Uterus (tissue), 2 donors: ENCODE results near the gene COPS7A.

ENCODE experiments used
- POLR2A ChIP-seq, 2 donors: fragments of 450-650 bp; IDR thresholded peaks; one replicate each; pipeline ENCODE4 v1.6.1; 2016; ENCODE audit warnings: antibody characterized with exemption in 2 of 2, mild to moderate bottlenecking in 1 of 2, moderate library complexity in 1 of 2
- TF ChIP-seq, protein P1 (sequence below), 4 experiments: fragments of 200-600 bp in 2 of 4; fragments of 450-650 bp in 2 of 4; sonication (generic) in 2 of 4; IDR thresholded peaks; one replicate each; pipeline ENCODE4 v1.5.1; 2016 to 2019; ENCODE audit warnings: antibody characterized with exemption in 4 of 4, mild to moderate bottlenecking in 2 of 4, moderate library complexity in 1 of 4

DNA sequence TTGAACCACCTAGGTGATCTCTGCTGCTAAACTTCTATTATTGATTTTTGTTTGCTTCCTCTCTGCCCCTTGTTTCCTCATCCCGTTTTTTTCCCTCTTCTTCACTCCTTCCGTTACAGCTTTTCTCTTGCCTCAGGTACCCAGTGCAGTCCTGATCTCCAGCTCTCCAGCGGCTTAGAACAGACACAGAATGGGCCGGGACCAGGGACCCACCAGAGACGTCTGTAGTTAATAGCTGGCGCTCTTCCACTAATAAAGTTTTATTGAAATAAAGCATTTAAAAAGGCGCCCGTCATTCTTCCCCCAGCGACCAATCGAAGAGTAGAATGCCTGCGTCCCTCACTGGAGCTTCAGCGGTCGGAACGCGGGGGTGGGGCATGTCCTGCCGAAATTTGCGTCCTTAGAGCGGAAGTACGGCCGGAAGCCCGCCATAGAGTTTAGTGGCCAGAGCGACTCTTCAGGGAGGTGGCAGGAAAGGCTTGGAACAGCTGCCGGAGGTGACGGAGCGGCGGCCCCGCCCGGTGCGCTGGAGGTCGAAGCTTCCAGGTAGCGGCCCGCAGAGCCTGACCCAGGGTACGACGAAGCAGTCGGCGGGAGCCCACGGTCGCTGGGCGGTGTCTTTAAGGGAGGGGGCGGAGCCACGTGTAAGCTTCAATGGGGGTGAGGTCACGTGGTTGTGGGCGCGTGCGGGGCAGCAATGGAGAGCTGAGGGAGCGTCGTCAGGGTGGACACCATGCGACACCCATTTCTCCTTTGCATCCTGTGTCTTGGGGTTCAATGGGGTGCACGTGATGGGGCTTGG is at the start of gene COPS7A:
- TF ChIP-seq, protein P1, sequence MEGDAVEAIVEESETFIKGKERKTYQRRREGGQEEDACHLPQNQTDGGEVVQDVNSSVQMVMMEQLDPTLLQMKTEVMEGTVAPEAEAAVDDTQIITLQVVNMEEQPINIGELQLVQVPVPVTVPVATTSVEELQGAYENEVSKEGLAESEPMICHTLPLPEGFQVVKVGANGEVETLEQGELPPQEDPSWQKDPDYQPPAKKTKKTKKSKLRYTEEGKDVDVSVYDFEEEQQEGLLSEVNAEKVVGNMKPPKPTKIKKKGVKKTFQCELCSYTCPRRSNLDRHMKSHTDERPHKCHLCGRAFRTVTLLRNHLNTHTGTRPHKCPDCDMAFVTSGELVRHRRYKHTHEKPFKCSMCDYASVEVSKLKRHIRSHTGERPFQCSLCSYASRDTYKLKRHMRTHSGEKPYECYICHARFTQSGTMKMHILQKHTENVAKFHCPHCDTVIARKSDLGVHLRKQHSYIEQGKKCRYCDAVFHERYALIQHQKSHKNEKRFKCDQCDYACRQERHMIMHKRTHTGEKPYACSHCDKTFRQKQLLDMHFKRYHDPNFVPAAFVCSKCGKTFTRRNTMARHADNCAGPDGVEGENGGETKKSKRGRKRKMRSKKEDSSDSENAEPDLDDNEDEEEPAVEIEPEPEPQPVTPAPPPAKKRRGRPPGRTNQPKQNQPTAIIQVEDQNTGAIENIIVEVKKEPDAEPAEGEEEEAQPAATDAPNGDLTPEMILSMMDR (IDR thresholded peaks at IDR 0.05), result no peak
- peak in 1 of 2 donors; percentile 67 for TF ChIP-seq POLR2A (IDR thresholded peaks at IDR 0.05)
